Transverse colon (tissue), 4 donors: ENCODE data around the gene NEMP2.

Experiments used
- EP300 ChIP-seq: sonication (generic); formaldehyde crosslinking; IDR thresholded peaks from one replicate; pipeline ENCODE4 v1.6.1; 2017; ENCODE audit warnings: antibody characterized with exemption, low read depth
- POLR2AphosphoS5 ChIP-seq, 3 donors: sonication (generic); formaldehyde crosslinking; IDR thresholded peaks; one replicate each; pipeline ENCODE4 v1.6.1; 2016; ENCODE audit warnings: antibody characterized with exemption in 3 of 3
- TF ChIP-seq, protein P1 (sequence below), 5 experiments: fragments of 200-600 bp in 3 of 5; fragments of 450-650 bp in 2 of 5; sonication (generic) in 3 of 5; IDR thresholded peaks; 1 replicate in 2 of 5; 2 replicates in 3 of 5; pipeline ENCODE4 v1.5.1; 2016 to 2017; ENCODE audit warnings: antibody characterized with exemption in 5 of 5, inconsistent platforms in 3 of 5, mild to moderate bottlenecking in 2 of 5, moderate library complexity in 1 of 5

- TF ChIP-seq, protein P1, sequence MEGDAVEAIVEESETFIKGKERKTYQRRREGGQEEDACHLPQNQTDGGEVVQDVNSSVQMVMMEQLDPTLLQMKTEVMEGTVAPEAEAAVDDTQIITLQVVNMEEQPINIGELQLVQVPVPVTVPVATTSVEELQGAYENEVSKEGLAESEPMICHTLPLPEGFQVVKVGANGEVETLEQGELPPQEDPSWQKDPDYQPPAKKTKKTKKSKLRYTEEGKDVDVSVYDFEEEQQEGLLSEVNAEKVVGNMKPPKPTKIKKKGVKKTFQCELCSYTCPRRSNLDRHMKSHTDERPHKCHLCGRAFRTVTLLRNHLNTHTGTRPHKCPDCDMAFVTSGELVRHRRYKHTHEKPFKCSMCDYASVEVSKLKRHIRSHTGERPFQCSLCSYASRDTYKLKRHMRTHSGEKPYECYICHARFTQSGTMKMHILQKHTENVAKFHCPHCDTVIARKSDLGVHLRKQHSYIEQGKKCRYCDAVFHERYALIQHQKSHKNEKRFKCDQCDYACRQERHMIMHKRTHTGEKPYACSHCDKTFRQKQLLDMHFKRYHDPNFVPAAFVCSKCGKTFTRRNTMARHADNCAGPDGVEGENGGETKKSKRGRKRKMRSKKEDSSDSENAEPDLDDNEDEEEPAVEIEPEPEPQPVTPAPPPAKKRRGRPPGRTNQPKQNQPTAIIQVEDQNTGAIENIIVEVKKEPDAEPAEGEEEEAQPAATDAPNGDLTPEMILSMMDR (IDR thresholded peaks at IDR 0.05): no peak
- TF ChIP-seq EP300: no peak
- no peak for TF ChIP-seq POLR2AphosphoS5 (IDR thresholded peaks at IDR 0.05)
Observed at GRCh38 chr2:190465060-190465459, 69.5 kb downstream of the NEMP2 start.
